SW 1271 (cell line): ENCODE data around the gene SLC36A2.
A peak's percentile ranks its signal among the peaks of the same experiment; 100 is the strongest.
"Not testable (repeated sequence)": the region's sequence is repeated elsewhere in the genome, so short reads cannot be mapped to it uniquely, and the experiment has no call there.

Experiments
- DNase-seq, 2 experiments: peaks; one replicate each; lab custom pipeline; 2025; lab: John Stamatoyannopoulos, UW

The SLC36A2 gene

DNA sequence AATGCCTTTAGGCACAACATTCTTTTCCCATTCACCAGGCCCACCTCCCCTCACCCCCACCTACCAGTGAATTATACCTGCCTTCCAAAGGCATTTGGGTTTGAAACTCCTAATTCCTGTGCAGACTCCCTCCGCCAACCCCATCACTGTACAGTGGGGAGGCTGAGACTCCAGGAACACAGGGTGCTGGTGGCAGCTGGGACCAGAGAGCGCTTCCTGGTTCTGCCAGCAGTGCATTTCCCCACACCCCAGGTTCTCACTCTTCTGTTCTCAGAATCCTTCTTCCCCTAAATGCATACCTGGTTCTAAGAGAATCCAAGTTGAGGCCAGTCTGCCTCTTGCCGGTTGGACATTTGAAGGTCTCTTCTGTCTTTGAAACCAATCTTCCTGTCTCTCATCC lies 21.1 kb downstream of the SLC36A2 start:
- no peak for DNase-seq

DNA sequence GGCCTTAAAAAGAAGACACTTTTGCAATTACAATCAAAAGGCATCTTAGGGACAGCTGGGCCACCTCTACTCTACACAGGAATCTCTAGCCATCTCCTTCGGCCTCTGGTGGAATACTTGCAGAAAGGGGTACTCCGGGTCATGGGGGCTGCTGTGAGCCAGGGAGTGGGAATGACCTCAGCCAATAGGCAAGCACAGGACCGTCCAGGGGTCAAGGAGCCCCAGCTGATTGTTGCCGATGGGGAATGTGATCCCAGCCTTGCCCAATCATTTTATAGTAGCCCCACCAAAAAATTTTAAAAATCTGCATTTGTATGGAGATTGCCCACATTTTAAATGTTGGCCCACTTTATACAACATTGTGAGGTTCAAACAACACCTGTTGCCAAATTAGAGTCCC lies 26.9 kb downstream of the SLC36A2 start:
- no peak for DNase-seq

DNA sequence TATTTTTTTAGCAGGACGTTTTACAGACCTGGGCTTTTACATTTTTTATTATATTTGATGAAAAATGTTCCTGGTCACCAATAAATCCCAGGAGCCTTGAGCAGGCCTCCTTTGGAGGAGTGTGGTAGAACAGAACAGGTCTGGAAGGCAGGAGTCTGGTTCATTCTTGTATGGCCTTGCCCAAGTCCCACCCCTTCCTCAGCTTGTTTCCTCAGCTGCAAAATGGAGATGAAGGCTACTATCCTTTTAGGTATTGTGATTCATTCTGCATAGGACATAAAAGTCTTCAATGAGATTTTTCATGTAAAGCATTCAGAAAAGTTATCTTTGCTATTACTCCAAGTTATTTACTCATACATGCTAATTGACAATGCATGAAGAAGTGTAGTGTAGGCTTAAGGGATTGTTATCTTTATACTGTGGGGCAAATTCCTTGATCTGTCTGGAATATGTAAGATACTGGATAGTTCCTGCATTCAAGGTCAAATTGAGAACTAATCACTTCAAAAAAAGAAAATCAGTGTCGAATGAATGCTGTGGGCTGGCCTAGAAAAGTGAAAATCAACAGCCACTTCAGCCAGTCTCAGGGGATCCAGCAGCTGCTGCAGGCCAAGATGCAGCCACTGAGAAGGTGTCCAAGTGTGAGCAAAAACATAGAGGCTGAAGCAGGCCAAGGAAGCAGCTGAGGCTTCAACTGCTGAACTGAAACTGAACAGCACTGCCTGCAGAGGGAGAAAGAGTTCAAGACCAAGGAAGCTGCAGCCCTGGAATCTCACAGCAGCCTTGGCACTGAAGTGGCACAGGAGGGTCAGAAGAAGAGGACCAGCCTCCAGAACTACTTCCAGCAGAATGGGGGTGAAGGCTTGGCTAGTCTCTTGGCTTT lies 28.3 kb downstream of the SLC36A2 start:
- DNase-seq: peak; percentile 8 to 46

DNA sequence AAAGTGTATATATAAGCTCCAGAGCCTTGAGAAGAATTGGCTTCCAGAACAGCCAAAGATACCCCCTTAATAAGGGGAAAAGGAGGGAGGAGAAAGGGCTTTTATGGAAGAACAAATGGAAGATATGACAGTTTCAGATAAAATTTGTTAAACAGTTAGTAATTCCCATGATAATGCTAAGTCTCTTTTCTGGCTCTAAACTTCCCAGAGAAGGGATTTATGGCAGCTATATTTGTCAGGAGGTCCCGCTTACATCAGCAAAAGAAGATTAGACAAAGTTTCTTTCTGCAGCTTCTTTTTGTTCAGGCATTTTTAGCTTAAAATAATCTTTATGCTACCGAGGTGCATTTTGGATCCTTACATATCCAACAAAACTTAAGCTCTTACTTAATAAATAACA lies 29.5 kb downstream of the SLC36A2 start:
- DNase-seq: no peak

DNA sequence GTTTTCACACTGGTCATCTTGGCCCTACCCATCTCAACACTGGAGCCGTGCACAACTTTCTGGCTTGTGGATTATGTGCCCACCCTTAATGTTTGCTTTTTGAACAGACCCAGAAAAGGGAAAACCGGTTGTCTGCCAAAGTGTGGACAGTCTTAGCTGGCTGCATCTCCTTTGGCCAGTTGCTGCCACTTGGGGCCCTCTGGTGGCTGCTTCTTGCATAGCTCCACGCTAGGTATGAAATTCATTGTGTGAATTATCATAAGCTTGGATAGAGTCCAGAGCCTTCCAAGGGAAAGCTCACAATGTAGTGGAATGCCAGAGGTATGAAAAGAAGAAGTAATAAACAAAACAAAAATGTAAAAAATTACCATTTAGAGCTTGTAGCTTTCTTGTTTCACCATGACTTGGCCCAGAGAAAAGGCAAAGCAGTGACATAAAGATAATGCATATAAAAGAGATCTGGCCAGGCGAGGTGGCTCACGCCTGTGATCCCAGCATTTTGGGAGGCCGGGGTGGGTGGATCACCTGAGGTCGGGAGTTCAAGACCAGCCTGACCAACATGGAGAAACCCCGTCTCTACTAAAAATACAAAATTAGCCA lies 31.3 kb downstream of the SLC36A2 start:
- peak; percentile 17 to 71 for DNase-seq

DNA sequence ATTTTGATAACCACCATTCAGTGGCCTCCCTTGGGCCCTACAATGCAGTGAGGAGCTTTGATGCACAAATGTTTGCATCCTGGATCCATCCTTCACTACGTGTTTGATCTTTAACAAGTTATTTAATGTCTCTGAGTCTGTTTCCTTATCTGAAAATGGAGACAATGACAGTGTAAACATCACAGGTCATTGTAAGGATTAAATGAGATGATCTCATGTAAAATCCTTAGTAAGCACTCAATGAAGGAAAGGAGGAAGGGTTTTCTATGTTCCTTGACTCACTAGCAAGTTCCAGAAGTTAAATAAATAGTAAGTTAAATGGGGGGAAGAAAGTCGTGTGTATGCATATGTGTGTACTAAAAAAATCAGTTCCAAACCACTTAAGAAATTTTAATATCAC lies 34.0 kb downstream of the SLC36A2 start:
- DNase-seq: no peak

DNA sequence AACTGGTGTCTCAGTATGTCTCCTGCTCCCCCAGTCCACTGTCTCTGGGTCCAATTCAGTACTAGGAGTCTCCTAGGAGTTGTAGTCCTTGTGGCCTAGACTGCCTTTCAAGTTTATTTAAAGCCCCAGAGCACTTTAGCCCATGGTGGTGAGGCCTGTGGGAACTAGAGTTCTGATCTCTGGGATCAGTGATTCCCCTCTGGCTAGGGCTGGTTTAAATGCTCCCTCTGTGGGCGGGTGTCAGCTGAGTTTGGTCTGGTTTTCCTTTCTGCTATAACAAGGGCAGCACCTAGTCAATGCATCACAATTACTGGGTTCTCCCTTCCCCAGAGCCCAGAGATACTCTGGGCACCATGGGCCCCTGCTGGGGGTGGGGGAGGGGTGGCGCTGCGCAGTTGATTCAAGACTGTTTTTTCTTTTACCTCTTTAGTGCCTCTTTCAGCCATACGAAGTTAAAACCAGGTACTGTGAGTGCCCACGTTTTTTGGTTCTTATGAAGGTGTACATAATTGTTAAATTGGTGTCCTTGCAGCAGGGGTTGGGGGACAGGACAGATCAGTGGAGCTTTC lies 34.5 kb downstream of the SLC36A2 start:
- DNase-seq: no peak

DNA sequence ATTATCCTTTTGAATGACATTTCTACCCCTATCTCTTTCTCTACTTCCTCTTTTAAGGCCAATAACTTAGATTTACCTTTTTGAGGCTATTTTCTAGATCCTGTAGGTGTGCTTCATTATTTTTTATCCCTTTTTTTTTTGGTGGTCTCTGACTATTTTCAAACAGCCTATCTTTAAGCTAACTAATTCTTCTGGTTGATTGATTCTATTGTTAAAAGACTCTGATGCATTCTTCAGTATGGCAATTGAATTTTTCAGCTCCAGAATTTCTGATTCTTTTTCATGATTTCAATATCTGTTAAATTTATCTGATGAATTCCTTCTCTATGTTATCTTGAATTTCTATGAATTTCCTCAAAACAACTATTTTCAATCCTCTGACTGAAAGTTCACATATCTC lies 36.4 kb downstream of the SLC36A2 start:
- no peak for DNase-seq

DNA sequence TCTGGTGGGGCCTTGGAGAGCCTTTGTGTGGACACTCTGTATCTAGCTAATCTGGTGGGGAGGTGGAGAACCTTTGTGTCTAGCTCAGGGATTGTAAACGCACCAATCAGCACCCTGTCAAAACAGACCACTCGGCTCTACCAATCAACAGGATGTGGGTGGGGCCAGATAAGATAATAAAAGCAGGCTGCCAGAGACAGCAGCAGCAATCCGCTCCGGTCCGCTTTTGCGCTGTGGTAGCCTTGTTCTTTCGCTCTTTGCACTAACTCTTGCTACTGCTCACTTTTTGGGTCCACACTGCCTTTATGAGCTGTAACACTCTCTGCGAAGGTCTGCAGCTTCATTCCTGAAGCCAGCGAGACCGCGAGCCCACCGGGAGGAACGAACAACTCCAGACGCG lies 37.5 kb downstream of the SLC36A2 start:
- not testable (repeated sequence) for DNase-seq

DNA sequence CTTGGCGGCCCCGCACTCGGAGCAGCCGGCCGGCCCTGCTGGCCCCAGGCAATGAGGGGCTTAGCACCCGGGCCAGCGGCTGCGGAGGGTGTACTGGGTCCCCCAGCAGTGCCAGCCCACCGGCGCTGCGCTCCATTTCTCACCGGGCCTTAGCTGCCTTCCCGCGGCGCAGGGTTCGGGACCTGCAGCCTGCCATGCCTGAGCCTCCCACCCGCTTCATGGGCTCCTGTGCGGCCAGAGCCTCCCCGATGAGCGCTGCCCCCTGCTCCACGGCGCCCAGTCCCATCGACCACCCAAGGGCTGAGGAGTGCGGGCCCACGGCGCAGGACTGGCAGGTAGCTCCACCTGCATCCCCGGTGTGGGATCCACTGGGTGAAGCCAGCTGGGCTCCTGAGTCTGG lies 38.1 kb downstream of the SLC36A2 start:
- DNase-seq: not testable (repeated sequence)

DNA sequence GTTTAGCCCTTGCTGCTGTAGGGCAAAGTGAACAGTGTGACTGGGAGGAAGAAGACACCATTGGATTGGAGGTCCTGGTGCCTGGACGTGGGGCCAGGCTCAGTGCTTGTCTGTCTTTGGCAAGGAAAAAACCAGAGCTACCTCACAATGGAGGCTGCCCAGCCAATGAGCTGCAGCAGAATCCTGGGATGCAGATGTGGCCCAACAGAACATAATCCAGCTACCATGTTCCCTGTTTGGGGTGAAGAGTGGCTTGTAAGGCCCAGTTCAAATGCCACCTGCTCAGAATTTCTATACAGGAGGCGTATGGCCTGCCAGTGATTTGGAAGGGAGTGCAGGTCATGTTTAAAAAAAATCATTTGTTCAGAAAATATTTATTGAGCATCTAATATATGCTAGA lies 43.7 kb downstream of the SLC36A2 start, which contains the start of gene SLC36A3:
TSS of gene SLC36A3 (minus strand) at position 101 of the 400 bp plus-strand sequence. CDS start 412 bp downstream, outside the sequence.
- no peak for DNase-seq

DNA sequence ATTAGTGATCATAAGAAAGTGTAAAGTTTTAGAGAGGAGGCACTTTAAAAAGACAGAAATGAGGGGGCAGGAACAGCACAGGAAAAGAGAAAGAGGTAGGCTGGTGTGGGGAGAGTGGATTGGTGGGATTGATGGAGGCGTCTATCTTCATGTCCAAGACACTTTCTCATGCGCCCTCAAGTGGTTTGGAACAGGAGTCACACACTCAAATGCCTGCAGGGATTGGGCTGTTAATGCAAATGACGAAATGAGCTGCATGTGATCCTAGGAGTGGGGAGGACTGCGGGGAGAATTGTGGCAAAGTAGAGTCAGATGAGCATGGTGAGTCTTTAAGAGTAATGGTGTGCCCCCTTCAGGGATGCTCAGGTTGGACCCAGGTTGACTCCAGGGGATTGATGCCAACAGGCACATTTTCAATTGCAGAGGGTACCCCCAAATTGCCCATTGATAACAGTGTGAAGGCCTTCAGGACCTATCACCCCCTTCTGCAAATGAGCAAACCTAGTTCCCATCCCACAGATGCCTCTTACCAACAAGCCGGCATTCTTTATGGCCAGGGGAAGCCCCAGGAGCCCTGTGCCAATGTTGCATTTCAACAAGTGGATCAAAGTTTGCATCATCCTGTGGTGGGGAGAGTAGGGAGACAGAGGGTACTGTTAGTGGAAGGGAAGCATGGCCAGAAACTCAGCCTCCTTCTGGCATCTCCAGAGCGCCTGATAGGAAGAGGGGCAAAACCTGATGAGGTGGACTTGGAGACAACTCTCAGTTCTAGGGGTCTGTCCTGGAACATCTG lies 49.1 kb downstream of the SLC36A2 start:
- DNase-seq: peak; percentile 51 to 73

DNA sequence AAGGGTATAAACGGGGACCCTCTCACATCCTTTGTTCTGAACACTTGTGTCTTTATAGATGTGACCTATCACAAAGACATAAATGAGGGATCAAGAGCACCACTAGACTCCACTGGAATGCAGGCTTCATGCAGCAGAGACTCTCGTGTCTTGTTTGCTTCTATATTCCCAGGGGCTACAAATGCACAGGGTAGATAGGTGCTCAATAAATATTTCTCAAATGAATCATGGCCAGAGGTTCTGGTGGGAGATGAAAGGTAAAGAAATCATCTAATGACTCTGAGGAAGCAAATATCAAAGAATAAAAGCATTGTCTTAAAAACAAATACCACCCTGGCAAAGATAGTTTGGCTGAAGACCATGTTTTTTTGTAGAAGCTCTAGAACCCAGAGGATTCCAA lies 50.4 kb downstream of the SLC36A2 start:
- DNase-seq: no peak

DNA sequence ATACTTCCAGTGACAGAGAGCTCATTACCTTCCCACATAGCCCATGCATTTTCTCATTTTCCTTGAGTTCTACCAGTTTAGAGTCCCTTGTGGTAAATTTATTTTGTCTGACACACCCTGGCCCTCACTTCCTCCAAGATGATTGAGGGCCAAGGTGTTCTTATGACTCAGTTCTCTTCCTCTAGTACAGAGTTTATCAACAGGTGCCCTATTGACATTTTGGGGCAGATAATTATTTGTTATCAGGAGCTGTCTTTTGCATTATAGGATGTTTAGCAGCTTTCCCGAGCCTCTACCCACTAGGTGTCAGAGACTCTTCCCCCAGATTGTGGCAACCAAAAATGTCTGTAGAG lies 50.9 kb downstream of the SLC36A2 start:
- DNase-seq: no peak

DNA sequence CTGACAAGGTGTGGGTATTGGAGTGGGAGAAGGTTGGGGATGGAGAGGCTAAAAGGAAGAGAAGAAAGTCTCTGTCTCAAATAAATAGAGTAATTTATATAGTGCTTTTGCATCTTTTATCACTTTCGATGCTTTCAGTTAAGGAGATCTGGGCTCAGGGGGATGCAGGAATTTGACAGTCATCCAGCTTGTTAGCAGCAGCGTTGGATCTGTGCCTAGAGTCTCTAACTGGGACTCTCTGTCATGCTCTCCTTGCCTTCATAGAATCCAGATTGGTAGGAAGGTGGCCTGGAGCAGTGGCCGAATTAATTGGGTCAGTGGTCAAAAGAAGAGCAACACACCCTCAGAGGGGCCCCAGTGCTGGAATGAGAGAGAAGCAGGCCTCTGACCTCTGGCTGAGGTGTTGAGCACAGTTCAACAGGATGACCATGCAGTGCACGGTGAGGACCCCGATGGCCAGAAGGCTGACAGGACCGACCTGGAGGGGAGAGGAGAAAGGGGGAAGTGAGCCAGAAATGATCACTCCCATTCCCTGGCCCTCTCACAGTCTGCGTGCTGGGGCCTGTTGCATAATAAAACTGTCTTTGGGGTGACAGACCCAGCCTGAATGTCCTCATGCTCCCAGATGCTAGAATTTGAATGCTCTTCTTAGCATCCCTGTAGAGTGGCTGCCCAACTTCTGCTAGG lies 51.4 kb downstream of the SLC36A2 start:
- DNase-seq: no peak

DNA sequence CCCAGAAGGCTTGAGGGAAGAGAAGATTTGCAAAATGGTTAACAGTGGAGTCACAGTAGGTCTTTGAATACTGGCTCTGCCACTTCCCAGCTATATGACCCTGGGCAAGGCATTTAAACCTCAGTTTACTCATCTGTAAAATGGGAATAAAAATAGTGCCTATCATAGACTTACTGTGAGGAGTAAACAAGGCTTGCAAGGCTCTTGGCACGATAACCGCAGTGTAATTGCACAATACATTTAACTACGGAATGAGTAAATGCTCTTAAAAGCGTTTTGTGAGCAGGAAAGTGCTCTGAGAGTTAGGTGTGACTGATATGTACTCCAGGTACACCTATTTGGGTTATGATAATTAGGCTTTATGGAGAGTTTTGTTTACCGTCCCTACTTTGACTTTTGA lies 52.2 kb downstream of the SLC36A2 start:
- no peak for DNase-seq

DNA sequence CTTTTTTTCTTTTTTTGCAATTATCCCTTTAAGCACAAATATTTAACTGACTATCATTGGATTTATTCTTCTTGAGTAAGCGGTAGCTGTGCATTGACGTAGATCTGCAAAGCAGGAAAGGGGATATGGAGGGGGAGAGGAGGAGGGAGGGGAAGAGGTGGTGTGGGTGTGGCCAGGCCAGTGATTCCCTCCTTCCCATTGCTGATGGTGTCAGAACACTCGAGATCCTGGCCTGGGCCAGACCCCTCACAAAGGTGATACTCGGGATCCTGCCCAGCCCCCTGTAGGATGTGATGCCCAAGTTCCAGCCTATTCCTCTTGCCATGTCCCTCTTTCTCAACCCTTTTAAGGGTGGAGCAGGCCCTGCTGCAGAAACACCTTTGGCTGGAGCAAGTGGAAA lies 53.7 kb downstream of the SLC36A2 start:
- no peak for DNase-seq

DNA sequence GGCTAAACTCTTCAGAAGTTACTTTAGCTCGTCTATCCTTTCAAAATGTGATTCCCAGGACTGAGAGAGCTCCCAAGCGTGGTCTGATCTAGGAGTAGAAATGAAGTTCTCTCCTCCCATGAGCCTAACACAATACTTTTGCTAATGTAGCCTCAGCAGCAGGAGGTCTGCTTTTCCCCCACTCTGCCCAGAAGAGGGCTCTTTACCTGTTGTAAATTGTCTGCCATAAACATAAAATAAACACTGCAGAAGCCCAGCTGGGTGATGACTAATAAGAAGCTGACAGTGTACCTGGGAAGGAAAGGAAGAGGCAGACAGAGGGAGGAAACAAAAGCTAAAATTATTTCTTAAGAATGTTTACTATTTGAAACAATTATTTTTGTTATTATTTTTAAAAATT lies 59.2 kb downstream of the SLC36A2 start:
- peak in 1 of 2 experiments; percentile 17 for DNase-seq

DNA sequence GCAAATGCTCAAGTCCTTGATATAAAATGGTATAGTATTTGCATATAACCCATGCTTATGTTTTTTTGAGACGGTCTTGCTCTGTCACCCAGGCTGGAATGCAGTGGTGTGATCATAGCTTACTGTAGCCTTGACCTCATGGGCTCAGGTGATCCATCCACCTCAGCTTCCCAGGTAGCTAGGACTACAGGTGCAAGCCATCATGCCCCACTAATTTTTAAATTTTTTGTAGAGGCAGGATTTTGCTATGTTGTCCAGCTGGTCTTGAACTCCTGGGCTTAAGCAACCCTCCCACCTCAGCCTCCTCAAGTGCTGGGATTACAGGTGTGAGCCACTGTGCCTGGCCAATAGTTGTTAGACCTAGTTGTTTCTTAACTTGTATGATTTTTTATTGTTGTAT lies 61.1 kb downstream of the SLC36A2 start:
- DNase-seq: no peak

DNA sequence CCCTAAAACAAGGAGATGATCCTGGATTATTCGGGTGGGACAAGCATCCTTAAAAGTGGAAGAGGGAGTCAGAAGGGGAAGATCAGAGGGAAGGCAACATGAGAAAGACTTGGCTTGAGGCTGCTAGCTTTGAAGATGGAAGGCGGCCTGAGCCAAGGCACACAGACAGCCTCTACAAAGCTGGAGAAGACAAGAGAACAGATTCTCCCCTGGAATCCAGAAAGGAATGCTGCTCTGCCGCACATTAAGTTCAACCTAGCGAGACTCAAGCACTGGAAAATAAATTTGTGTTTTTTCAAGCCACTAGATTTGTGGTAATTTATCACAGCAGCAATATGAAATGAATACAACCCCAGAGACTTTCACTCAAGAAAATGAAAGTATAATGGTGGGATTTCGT lies 61.7 kb downstream of the SLC36A2 start:
- no peak for DNase-seq

DNA sequence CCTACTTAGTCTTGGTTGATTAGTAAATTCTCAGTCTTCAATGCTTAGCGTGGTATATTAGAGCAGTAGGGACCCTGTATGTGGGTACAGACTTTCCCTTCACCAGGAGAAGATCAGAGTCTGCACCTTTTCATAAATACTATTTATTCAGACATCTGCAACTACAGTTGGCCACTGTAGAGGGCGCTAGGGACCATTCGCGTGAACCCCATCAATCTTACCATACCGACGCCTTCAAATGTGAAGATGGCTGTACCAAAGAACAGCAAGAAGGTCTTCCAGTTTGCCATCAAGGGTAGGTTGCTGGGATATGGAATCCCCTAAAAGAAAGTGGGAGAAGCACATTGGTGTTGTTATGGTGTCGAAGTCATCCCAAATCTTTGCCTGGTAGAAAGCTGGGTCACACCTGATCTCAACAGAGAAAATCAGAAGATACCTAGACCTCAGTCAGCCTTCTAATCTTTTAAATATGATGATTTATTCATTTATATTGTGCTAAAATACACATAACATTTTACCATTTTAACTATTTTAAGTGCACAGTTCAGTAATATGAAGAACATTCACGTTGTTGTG lies 62.9 kb downstream of the SLC36A2 start:
- peak in 1 of 2 experiments; percentile 11 for DNase-seq
